Fibroblast of skin of left quadriceps (primary cell): ENCODE results near the gene FBXL7.
"Not testable (repeated sequence)": the region's sequence is repeated elsewhere in the genome, so short reads cannot be mapped to it uniquely, and the experiment has no call there.

Experiments
- DNase-seq, 2 experiments: peaks; one replicate each; pipeline ENCODE4 v3.0.0-alpha.2; 2013; ENCODE audit warnings: low read depth in 2 of 2

The FBXL7 gene

DNA sequence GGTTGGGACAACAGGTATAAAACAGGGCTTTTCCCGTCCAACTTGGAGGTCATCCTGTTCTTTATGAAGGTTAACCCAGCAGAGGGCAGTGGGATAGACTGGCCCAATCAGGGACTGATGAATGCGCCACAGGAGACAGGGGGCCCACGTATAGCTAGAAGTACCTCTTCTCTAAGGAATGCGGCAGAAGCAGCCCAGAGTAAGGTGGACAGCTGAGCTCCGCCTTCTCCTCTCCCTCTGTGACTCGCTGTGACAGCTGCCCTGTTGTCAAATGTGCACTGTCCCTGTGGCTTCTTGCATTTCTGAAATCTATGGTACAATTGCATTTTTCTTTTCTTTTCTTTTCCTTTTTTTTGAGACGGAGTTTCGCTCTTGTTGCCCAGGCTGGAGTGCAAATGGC, 306.6 kb downstream of the FBXL7 start:
- no peak for DNase-seq

DNA sequence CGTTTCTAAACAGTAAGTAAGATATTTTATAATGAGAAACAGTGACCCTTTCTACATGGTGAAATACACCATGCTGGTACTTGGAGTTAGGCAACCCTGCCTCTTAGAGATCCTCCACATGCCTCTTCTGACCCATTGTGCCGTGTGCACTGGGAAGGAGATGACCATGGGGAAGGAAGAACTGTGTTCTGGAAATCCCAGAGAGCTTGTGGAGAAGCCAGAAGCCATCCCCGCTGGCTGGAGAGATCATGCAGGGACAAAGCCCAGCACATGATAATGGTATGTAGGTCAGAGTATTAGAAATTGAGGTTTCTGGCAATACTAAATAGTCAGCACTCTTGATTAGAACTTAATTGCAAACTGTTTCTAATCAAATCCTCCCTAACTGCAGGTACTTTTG, 307.3 kb downstream of the FBXL7 start:
- DNase-seq, result no peak

DNA sequence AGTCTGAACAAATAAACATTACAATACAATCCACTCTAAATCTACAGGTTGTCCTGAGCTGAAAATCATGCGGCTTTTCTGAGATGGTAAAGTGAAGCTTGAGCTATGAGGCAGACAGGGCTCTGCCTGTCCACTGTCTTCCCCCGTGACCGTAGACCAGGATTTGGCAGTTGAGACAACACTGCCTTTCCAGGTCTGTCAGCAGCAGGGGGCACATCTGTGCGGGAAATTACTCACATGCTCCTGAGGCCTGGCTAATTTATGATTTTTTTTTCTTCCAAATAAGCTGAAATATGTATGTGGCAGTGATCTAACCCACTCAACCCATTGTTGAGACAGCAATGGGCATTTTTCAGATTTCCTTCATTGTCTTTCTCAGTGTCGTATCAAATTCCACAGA, 307.9 kb downstream of the FBXL7 start:
- peak; percentile 31 to 42 for DNase-seq

DNA sequence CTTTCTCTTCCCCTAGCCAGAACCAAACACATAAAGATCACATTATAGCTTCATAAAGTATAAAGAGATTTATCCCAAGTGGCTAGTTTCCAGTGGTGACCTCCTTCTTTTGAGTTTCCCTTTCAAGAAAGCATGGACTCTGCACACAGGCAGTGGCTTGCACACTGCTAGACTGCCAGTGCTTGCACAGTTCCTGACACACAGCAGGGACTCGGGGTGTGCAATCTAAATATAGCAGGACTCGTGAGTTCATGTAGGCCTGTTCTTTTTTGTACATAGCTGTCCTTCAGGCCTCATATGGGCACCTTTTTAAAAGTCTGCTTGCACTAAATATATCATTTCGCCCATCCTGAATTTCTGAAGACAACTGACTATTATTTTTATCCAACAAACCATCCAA, 308.6 kb downstream of the FBXL7 start:
- no peak for DNase-seq

DNA sequence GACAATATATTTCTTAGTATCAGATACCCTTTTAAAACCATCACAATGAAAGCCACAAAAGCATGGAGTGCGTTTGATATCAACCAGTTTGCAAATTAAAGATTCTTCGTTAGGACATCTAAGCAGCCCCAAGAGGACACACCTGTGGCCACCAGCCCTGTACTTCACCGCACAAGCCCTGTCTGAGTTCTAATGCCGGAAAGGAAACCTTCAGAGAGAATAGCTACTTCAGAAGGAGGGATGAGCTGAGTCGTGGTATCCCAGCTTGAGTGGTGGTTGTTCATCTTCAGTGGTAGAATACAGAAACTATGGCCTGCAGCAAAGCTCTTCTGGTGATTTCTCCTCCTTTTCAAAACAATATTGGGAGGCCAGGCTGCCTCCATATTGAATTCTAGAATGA, 319.6 kb downstream of the FBXL7 start:
- DNase-seq, result no peak

DNA sequence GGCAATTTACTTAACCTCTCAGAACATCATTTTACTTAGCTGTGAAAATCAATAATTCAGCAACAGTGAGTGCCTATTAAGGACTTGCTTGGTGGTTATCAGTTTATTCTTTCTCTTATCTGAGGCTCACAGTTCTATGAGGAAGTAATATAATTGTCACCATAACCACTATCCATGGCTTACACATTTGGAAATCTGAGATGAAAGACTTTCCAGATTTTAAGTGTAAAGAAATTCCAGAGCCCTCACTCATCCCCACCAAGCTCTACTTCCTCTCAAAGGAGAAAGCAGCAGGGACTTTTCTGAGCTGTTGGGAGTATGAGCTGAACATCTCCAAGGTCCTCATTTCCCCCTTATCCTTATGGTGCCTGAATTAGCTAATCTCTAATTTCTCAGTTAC, 321.5 kb downstream of the FBXL7 start:
- peak; percentile 24 to 42 for DNase-seq

DNA sequence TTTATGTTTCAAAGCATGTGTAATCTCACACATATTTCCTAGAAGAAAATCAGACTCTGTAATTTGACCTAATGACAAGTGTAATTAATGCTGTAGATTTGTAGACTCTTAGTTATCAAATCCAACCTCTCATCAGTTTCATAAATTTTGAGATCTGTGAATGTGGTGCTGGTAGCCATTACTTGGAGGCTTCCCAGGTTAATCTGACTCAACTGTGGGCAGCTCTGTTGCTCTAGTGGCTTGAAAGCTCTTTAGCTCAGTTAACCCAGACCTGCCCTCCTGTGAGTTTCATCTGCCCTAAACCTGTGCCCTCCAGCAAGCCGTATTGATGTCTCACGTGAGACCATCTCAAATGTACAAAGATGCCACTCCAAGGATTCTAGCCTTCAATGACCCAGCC, 323.4 kb downstream of the FBXL7 start:
- DNase-seq, result peak; percentile 30

DNA sequence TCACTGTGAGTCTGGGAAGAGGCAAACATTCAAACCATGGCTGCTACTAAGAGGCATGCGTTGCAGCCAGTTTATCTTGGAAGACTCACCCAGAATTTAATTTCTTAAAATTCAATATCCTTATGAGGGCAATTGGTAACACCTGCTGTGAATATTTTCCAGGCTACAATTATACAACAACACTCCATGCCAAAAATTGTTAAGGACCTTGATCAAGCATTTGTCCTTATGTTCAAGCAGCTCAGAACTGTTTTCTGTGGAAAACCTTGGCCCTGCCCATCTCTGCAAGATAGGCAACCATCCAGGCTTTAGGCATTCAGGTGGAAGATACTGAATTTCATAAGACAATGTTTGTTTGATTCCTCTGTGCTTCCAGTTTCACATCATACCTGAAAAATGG, 327.8 kb downstream of the FBXL7 start:
- DNase-seq, result no peak

DNA sequence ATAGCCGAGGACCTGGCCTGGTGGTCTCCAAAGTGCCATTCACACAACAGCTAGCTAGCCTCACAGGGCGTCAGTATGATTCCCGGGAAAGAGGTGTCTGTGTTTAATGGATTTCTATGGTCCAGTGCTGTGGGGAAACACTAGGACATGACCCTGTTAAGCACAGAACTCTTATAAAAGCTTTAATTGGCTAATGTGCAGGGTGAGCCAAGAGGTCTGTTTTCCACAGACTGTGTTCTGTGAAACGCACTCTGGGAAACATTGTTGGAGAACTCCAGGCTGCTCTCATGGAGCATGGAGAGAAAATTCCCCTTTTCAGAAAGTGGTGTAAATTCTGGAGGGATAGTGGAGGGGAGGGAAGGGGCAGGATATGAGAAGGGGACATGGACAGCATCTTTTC, 331.4 kb downstream of the FBXL7 start:
- DNase-seq, result no peak

DNA sequence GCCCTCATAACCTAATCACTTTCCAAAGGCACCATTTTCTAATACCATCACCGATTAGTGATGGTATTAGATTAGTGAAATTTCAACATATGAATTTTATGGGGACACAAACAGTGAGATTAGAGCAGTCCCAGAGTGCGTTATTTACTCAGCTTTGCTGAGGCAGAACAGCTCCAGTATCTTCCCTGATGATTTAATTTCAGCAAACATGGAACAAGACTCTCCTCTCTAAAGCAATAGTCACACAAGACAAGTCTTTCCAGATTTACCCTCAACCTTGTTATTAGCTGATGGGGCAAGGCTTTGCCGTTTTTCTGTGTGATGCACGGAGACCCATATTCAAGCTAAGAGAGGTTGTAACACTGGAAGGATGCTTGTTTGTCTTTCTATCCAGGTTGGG, 333.4 kb downstream of the FBXL7 start:
- no peak for DNase-seq

DNA sequence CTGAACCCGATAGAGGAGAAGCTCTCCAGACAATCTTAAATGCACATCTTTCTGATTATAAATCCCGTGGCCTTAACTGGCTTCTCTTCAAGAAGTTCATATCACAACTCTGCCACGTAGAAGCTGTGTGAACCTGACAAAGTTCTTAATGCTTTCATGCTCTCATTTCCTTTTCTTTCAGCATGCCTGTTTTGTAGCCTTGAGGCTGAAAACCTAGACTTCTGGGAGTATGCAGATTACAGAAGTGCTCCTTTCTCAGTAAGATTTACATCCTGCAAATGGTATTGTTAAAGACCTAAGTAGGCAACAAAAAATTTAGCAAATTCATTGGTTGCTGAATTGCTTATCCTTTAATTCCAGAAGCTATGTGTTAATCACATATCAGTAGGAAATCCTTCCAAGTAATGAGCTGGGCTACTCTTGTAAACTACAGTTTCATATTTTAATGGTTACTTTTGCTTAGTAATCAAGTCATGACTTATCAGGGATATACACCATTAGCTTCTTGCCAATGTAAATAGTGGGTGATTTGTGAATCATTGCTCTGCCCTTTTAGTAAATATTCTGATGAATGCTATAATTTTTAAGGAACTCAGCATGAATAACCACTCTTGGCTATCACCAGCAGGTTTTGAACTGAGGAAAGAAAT, 334.7 kb downstream of the FBXL7 start:
- DNase-seq, result peak; percentile 62 to 65

DNA sequence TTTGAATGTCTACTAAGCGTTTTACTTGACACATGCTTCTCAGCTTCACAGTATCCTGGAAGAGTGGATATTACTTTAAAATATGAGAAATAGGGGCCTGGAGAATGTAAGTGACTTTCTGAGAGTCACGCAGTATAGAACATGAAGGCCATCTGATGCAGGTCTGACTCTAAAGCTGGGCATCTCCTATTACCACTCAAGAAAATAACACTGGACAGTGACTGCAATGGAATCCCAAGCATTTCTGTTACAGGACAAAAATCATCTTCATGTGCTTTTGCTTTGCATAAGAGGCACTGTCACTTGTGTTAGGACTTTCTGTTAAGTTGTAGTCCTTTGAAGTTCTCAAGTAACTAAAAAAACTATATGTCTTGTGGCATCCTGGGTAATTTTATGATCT, 335.5 kb downstream of the FBXL7 start:
- DNase-seq, result no peak

DNA sequence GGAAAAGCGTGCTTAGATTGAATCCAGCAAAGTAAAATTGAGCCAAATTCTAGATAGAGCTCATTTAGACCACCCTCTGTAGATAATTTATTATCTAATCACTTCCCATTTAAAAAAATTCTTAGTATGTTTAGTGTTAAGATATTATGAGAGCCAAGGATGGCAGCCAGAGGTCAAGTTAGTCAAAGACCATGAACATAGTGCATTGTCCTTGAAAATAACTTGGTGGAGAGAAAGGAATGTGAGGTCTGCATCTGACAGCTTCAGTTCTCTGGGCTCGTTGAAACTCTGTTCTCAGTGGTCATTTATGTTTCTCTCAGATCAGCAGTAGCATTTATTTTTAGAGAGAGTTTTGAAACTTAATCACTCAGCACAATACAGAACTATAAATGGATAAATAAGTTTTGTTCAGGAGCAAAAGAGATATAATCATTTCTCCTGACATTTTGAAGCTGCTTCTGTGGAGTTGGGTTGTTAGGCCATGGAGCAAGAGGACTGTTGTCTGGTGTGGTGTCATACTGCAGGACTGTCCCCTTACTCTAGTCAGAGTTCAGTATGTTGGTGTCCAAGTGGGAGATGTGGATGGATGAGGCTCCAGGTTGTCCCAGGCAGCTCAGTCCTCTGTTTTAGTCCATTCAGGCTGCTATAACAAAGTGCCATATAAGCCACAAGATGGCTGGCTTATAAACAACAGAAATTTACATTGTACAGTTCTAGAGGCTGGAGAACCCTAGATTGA, 337.7 kb downstream of the FBXL7 start:
- DNase-seq, result no peak

DNA sequence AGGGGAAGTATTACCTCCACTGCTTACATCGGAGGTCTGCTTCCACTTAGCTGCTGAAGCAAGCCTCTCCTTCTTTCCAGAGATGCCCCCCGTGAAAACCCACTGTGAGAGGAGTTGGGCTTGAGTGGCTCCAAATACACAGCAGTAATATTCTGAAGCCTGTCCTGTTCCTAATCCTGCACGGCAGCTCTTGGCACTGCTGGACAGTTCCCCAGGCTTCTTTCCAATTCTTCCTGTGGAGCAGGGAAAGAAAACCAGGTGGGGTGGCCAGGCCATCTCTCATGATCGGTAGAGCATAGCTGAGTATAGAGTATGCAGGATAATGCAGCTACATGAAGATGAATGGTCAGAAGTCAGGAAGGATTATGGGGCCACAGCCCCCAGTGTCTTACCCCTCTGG, 344.3 kb downstream of the FBXL7 start:
- DNase-seq, result no peak

DNA sequence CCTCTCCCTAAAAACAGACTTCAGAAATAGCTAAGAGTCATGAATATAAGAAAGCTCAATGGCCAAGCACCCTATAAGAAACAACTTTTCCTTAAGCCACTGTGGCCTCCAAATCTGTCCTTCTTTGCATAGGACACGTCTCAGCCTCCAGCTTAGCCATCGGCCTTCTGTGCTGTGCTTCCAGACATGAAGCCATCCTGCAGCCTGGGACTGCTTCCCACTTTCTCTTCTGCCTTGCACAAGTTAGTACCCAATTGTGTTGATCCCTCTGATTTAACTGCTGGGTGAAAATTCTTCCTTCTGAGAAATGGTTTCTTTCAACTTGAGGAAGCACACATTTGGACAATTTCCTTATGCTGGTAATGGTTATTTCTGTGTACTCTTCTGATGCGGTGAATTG, 344.9 kb downstream of the FBXL7 start:
- DNase-seq, result no peak

DNA sequence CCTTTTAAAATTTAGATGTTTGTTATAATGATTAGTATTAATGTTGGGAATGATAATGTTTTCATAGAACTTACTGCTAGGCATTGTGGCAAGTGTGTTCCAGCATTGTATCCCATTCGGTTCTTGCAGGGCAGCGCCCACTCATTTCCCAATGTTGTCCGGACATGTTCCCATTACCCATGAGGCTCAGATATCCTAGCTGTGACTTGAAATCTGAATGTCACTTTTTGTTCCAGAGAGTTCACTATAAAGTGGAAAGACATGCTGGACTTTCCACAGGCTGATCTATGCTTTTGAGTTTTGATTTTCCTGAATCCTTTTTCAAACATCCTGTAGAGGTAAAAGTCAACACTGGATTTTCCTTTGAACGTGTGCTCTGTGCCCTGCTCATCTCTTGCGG, 350.6 kb downstream of the FBXL7 start:
- no peak for DNase-seq

DNA sequence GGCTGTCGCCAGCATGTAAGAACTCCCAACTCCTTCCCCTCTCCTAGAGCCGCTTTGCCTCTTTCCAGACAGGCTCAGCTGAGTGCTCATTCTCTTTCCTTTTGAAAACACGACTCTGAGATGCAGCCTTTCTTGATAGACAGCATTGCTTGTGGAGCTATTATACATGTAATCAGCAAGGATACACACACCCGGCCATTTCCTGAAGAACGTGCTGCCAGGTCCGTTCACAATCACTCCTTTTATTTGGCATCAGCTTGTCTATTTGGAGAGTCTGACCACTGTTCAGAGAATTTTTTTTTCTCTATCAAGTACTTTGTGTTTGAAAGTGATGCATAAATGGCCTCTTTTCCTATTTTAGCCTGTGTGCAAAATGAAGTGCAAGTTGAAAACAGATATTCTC, 351.0 kb downstream of the FBXL7 start:
- DNase-seq, result no peak

DNA sequence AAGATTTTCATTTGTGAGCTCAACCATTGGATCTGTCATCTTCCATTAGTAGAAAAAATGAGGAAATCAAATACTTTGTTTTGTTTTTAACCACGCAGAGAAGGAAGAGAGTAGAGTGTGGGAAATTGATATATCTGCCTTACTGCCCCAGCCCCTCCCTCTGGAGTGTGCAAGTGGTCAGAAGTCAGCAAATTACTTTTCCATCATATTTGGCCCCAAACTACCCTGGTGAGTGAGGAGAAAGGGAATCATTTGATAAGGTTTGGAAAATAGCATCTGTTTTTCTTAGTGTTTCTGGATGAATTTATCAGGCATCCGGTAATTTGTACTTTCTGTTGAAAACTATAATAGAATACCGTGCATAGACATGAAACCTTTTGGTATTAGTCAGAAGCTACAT, 352.2 kb downstream of the FBXL7 start:
- no peak for DNase-seq

DNA sequence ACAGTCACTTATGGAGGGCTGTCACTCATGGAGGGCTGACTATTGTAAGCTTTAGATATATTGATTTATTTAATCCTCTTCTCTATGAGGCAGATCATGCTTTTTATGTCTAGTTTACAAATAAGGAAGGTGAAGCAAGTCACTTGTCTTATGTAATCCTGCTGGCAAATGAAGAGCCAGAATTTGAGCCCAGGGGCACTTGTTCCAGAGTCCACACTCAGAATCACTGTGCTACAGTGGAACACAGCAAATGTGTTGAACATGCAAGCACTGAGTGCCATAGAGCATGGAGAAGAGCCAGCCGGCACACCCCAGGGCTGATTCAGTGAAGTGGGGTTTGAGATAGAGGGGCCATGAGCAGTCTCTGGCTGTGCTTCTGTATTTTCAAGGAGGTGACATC, 353.0 kb downstream of the FBXL7 start:
- no peak for DNase-seq

DNA sequence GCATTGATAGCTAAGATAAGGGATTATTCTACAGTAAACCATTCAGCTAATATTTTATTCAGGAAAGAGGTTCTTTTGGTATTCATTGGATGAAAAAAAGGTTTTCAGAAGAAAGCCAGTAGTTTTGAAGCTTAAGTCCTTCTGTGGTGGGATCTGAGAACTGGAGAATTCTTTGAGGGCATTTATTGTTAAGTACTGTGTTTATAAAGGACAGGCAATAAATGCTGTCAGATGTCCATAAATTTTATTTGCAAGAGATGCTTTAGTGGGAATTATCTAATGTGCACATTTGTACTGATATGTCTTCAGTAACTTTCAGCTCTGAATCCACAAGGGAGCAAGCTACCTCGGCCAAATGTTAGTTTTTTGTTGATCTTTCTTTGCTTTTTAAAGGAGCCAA, 358.3 kb downstream of the FBXL7 start:
- peak in 1 of 2 experiments; percentile 4 for DNase-seq

DNA sequence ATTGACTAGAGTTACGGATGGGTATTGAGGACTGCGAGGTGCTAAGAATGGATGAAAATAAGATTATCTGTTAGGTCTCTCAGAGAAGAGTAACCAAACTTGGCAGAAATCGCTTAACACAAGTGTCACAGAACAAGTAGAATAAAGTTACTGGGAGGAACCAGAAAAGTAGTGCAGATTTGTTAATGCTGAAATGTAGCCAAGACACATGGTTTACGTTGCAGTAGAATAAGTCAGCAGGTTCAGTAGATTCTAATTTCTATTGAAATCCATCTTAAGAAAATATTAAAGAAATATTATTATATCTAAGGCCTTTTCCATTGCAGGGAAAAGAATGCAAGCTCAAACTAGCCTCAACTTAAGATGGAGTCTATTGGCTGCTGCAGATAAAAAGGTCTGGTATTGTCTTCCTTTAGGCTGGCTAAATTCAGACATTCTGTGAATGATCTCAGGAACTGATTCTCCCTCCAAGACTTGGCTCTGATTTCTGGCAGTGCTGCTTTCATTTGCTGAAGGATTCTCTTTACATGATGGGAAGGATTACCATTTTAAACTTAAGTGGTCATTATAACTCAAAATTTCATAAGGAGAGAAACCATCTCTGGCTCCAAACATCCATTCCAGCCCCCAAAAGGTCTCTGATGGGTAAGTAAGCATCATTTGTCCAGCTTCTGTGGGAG, 364.7 kb downstream of the FBXL7 start:
- DNase-seq, result no peak

DNA sequence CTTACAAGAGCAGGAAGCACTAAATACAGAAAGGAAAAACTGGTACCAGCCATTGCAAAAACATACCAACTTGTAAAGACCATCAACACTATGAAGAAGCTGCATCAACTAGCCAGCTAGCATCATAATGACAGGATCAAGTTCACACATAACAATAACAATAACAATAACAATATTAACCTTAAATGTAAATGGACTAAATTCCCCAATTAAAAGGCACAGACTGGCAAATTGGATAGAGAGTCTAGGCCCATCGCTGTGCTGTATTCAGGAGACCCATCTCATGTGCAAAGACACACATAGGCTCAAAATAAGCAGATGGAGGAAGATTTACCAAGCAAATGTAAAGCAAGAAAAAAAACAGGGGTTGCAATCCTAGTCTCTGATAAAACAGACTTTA, 372.3 kb downstream of the FBXL7 start:
- DNase-seq, result not testable (repeated sequence)

DNA sequence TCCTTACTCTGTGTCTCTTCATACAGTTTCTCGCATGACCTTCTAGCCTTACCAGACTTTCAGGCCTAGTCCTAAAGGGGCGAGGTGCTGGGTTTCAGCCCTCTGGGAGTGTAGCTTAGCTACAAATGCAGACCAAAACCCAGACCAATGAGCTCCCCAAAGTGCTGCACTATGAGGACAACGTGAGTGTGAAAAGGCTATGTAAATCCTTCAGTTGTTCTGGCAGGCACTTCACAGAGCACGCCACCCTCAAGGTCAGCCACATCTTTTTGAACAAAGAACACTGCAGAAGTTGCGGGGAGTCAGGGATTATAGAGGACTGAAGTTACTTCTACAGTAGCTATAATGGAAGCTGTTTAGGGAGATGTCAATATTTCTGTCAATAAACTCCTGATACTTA, 377.9 kb downstream of the FBXL7 start:
- no peak for DNase-seq
